Activated CD4-positive, alpha-beta memory T cell treated with anti-CD3 and anti-CD28 coated beads, Interleukin-2, amount 10 ng/mL, durations not matched to agents 7 days and 5 days (primary cell): Measurements from ENCODE around the gene KMT5C. TPM values are rescaled to one million over a fixed set of nuclear protein-coding genes. Genes with fewer than 3 reads are reported as not detected.

ENCODE experiments used
- CTCF ChIA-PET: fragments of 350-600 bp; sonication (Branson Sonifier 250); formaldehyde crosslinking; loops from one replicate; lab custom pipeline; 2021; ENCODE audit warnings: antibody characterized with exemption, inconsistent platforms; lab: Charles Lee
- POLR2A ChIA-PET: fragments of 350-600 bp; sonication (Branson Sonifier 250); formaldehyde crosslinking; loops from one replicate; lab custom pipeline; 2021; ENCODE audit warnings: antibody characterized with exemption; lab: Charles Lee
- DNase-seq: peaks from one replicate; pipeline ENCODE4 v3.0.0-alpha.2; 2020
- H3K27ac Mint-ChIP-seq: one replicate; pipeline ENCODE4 v1.8.0; 2021; ENCODE audit warnings: mild to moderate bottlenecking, mixed read lengths
- H3K27me3 Mint-ChIP-seq: one replicate; pipeline ENCODE4 v1.8.0; 2021; ENCODE audit warnings: mixed read lengths
- H3K36me3 Mint-ChIP-seq: one replicate; pipeline ENCODE4 v1.8.0; 2021; ENCODE audit warnings: low read depth, mixed read lengths
- H3K4me1 Mint-ChIP-seq: one replicate; pipeline ENCODE4 v1.8.0; 2021; ENCODE audit warnings: mixed read lengths
- H3K4me3 Mint-ChIP-seq: one replicate; pipeline ENCODE4 v1.8.0; 2021; ENCODE audit warnings: mild to moderate bottlenecking, mixed read lengths
- H3K9me3 Mint-ChIP-seq: one replicate; pipeline ENCODE4 v1.8.0; 2021; ENCODE audit warnings: mixed read lengths
- total RNA-seq, 2 experiments: library from RNA; stranded (reverse); gene quantifications; one replicate each; pipeline ENCODE4 v1.2.3, GENCODE V29; 2021

The KMT5C gene
- total RNA-seq, 2 experiments from 2014 or later, result 27.2 to 28.9 TPM

DNA sequence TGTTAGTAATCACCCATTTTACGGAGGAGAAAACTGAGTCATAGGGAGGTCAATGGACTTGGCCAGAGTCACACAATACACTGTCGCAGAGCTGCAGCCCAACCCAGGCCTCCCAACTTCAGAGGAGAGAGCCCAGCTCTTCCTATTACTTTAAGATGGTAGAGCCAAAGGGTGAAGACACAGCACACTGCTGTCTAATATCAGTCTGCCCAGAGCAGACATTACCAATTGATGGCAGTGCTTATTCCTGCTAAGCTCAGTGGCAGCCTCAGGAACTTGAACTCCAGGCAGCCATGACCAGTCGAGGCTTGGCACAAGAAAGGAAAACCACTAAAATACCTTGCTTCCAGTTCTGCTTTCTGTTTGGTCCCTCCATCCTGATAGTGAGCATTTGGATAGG is 33.0 kb upstream of the KMT5C start:
- Mint-ChIP-seq H3K4me1 (peaks cover 8% of the 10 kb centered on the region), H3K36me3 (no peaks in the 10 kb centered on the region), H3K27ac (no peak overlapping the region), H3K27me3 (no peaks in the 10 kb centered on the region), H3K4me3 (no peak overlapping the region), H3K9me3 (no peaks in the 10 kb centered on the region)
- POLR2A ChIA-PET, result no interaction called here
- DNase-seq, result no peak
- CTCF ChIA-PET, result interaction anchor here (1.0 to 1.1 kb wide), 2 partner anchors 49 to 197 kb away, joined by 3 read pairs; no protein-coding TSS in a partner anchor

DNA sequence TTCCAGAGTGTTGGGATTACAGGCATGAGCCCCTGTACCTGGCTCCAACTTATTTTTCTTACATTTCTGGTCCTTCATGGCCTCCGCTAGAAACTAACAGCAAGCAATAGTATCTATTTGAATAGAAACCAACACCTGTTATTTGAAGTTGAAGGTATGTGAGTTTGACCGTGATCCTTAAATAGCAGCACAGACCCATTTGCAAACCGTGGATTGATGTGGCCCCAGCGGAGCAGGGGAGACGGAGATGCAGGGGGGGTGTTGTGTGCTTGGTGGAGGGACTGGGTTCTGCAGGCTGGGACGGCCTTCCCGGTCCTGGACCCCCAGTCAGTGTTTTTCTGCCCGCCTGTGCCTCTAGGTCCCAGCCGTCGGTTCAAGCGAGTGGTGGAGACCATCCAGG is 31.4 kb upstream of the KMT5C start:
- Mint-ChIP-seq H3K36me3 (no peaks in the 10 kb centered on the region), H3K4me3 (no peak overlapping the region), H3K27ac (no peak overlapping the region), H3K9me3 (no peaks in the 10 kb centered on the region), H3K4me1 (peaks cover 4% of the 10 kb centered on the region), H3K27me3 (no peaks in the 10 kb centered on the region)
- CTCF ChIA-PET, result no interaction called here
- POLR2A ChIA-PET, result interaction anchor here (1.0 kb wide), 1 partner anchor 99 kb away, joined by 3 read pairs; the partner anchor contains the start of gene UBE2S
- DNase-seq, result no peak

DNA sequence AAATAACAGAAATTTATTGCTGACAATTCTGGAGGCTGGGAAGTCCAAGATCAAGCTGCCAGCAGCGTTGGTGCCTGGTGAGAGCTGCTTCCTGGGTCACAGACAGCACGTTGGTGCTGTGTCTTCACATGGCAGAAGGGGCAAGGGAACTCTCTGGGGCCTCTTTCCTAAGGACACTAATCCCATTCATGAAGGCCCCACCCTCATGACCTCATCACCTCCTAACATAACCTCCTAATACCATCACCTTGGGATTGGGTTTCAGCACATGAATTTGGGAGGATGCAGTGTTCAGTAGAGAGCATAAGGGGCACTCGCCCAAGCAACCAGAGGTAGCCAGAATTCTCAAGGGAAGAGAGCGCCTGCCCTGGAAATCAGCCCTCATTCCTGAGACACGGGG is 30.2 kb upstream of the KMT5C start:
- Mint-ChIP-seq H3K27ac (no peak overlapping the region), H3K36me3 (no peaks in the 10 kb centered on the region), H3K27me3 (no peaks in the 10 kb centered on the region), H3K9me3 (no peaks in the 10 kb centered on the region), H3K4me1 (peaks cover 4% of the 10 kb centered on the region), H3K4me3 (no peak overlapping the region)
- POLR2A ChIA-PET, result no interaction called here
- CTCF ChIA-PET, result no interaction called here
- no peak for DNase-seq

DNA sequence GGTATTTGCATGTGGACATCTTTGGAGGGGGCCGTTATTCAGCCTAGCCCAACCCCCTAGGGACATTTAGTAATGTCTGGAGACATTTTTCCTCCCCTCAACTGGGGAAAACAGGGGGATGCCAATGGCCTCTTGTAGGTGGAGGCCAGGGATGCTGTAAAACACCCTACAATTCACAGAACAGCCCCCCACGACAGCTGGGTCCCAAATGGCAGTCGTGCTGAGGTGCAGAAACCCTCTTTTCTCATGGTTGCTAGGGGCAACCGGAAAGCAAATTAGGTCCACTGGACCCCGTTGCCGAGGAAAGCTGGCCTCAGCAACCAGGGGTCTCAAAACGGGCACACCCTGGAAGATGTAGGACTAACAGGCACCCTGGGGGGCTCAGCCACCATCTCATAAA is 29.2 kb upstream of the KMT5C start:
- ChIA-PET POLR2A (interaction anchor here (1.5 kb wide), 1 partner anchor 97 kb away, joined by 3 read pairs; no protein-coding TSS in a partner anchor), CTCF (no interaction called here)
- no peaks in the 10 kb centered on the region for H3K27me3 Mint-ChIP-seq
- H3K4me1 Mint-ChIP-seq, result peaks cover 1% of the 10 kb centered on the region
- no peaks in the 10 kb centered on the region for H3K36me3 Mint-ChIP-seq
- no peaks in the 10 kb centered on the region for H3K9me3 Mint-ChIP-seq
- no peak for DNase-seq
- no peak overlapping the region for H3K4me3 Mint-ChIP-seq
- H3K27ac Mint-ChIP-seq, result no peak overlapping the region

DNA sequence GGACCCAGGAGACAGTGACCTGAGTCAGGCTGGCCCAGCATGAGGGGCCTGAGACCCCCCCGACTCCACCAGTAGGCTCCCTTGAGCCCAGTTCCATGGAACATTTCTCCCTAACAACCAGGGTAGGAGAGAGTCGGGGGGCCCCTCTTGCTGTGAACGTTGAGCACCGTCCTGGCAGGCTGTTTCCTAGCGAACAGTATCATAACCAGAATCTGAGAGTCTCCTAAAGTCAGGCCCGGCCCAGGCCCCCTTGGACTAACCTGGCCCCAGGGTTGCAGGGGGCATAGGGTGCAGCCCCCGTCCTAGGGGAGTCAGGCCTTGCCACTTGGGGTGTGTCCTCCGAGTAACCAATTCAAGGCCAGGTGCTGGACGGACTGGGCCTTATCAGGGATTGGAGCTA is 28.3 kb upstream of the KMT5C start:
- DNase-seq, result no peak
- ChIA-PET CTCF (interaction anchor here (2.7 kb wide), 1 partner anchor 10 kb away, joined by 12 read pairs; no protein-coding TSS in a partner anchor), POLR2A (interaction anchor here (1.5 kb wide), 1 partner anchor 96 kb away, joined by 3 read pairs; no protein-coding TSS in a partner anchor)
- no peaks in the 10 kb centered on the region for H3K9me3 Mint-ChIP-seq
- H3K4me3 Mint-ChIP-seq, result no peak overlapping the region
- H3K27ac Mint-ChIP-seq, result no peak overlapping the region
- no peaks in the 10 kb centered on the region for H3K4me1 Mint-ChIP-seq
- H3K36me3 Mint-ChIP-seq, result no peaks in the 10 kb centered on the region
- no peaks in the 10 kb centered on the region for H3K27me3 Mint-ChIP-seq

DNA sequence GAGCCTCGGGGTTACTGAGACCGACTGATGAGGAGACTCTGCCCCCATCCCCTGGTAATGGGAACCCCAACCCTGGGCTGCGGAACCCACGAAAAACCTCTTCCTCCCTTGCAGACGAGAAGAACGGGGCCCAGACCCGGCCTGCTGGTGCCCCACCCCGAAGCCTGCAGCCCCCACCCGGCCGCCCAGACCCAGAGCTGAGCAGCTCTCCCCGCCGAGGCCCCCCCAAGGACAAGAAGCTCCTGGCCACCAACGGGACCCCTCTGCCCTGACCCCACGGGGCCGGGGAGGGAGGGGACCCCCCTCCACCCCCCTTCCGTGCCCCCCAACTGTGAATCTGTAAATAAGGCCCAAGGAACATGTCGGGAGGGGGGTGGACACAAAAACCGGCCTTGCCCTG is 27.9 kb upstream of the KMT5C start:
- Mint-ChIP-seq H3K4me1 (no peaks in the 10 kb centered on the region), H3K36me3 (no peaks in the 10 kb centered on the region), H3K9me3 (no peaks in the 10 kb centered on the region), H3K27ac (no peak overlapping the region), H3K4me3 (no peak overlapping the region), H3K27me3 (no peaks in the 10 kb centered on the region)
- POLR2A ChIA-PET, result interaction anchor here (1.5 kb wide), 1 partner anchor 95 kb away, joined by 3 read pairs; no protein-coding TSS in a partner anchor
- CTCF ChIA-PET, result interaction anchor here (2.7 kb wide), 1 partner anchor 10 kb away, joined by 12 read pairs; no protein-coding TSS in a partner anchor
- DNase-seq, result no peak

DNA sequence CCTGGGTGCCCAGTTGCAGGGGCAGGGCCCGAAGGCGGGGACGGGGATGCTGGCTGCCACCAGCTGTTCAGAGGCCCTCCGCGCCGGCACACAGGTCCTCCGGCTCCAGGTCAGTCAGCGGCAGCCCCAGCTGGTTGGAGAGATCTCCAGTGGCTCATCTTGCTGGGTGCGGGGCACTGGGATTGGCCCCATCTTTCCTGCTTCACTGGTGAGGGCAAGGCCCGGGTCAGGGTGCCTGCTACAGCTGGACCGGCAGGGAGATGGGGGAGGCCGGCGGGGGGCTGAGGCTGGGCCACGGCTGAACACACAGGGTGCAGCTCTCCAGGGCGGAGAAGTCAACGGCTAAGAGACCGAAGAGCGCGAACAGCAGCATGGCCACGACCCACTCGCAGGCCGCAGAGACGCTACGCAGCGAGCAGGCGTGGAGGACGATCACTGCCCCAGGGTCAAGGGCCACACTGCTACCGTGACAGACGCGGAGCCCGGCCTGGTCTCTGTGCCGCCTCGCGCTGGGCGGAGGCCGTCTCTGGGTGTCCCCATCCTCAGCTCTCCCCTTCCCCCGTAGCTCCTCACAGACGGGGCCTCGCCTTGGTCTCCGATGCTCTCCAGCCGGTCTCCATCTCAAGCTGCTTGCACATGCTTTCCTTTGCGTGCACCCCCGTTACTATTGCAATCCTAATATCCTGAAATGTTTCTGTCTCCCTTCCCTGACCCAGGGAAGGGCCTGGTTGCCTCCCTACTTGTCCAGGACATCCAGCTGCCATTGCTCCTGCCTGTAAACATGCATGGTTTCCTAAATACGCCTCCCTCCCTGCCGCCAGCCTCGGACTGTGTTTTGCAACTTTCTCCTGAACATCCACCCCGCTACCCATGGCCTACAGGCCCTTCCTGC is 26.8 kb upstream of the KMT5C start:
- H3K27me3 Mint-ChIP-seq, result no peaks in the 10 kb centered on the region
- no peaks in the 10 kb centered on the region for H3K36me3 Mint-ChIP-seq
- CTCF ChIA-PET, result interaction anchor here (0.6 to 2.7 kb wide), 3 partner anchors 11 to 164 kb away, joined by 3 to 12 read pairs (median 3); partner anchors contain the start of gene ZNF628
- no peak for DNase-seq
- POLR2A ChIA-PET, result interaction anchor here (1.1 to 1.2 kb wide), 2 partner anchors 26 to 54 kb away, joined by 4 read pairs; partner anchors contain the start of gene PPP6R1
- H3K27ac Mint-ChIP-seq, result no peak overlapping the region
- no peaks in the 10 kb centered on the region for H3K9me3 Mint-ChIP-seq
- H3K4me3 Mint-ChIP-seq, result no peak overlapping the region
- H3K4me1 Mint-ChIP-seq, result no peaks in the 10 kb centered on the region

DNA sequence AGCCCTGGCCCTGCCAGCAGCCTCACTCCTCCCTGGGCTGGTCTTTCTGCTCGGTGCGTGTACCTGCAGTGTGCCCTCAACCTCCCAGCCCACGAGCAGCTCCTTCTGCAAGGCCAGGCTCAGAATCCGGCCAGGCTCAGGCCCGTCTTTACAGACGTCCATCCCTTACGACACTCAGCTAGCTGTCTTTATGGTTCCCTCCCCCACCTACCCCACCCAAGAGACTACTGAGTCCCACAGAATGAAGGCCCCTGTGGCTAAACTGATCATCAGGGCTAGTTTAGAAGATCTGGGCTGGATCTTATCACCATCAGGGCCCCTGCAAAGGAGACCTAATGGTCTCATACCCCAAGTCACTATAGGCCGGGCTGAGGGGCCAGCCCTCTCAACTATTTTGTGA is 25.3 kb upstream of the KMT5C start:
- CTCF ChIA-PET, result no interaction called here
- DNase-seq, result no peak
- POLR2A ChIA-PET, result interaction anchor here (1.2 kb wide), 1 partner anchor 93 kb away, joined by 3 read pairs; the partner anchor contains the start of gene UBE2S
- H3K4me1 Mint-ChIP-seq, result no peaks in the 10 kb centered on the region
- H3K27me3 Mint-ChIP-seq, result no peaks in the 10 kb centered on the region
- H3K36me3 Mint-ChIP-seq, result no peaks in the 10 kb centered on the region
- no peaks in the 10 kb centered on the region for H3K9me3 Mint-ChIP-seq
- H3K27ac Mint-ChIP-seq, result no peak overlapping the region
- no peak overlapping the region for H3K4me3 Mint-ChIP-seq

DNA sequence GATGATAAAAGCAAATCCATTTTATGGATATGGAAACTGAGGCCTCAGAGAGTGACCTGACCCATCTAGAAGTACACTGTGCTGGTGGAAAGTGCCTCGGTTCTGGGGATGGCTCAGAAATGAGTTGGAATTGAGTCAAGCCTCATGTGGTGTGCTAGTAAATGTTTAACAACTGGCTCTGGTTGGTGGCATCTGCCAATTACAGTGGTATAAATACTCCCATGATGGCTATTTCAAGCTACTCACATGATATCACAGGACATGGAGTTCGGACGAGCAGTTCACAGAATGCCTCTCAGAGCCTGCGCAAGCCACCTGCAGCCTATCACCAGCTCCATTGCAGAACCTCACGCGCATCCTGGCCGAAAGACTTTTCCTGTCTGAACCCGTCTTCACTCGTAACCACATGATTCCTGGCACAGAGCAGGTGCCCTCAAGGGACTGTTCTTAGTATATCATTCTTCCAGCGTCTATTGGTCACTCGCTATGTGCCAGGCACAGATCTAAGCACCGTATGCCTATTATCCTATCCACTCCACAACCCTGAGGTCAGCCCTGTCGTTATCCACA is 23.6 kb upstream of the KMT5C start:
- Mint-ChIP-seq H3K27ac (no peak overlapping the region), H3K27me3 (no peaks in the 10 kb centered on the region), H3K4me1 (no peaks in the 10 kb centered on the region), H3K4me3 (no peak overlapping the region), H3K36me3 (no peaks in the 10 kb centered on the region), H3K9me3 (no peaks in the 10 kb centered on the region)
- CTCF ChIA-PET, result interaction anchor here (2.4 kb wide), 1 partner anchor 14 kb away, joined by 9 read pairs; no protein-coding TSS in a partner anchor
- POLR2A ChIA-PET, result no interaction called here
- DNase-seq, result no peak

DNA sequence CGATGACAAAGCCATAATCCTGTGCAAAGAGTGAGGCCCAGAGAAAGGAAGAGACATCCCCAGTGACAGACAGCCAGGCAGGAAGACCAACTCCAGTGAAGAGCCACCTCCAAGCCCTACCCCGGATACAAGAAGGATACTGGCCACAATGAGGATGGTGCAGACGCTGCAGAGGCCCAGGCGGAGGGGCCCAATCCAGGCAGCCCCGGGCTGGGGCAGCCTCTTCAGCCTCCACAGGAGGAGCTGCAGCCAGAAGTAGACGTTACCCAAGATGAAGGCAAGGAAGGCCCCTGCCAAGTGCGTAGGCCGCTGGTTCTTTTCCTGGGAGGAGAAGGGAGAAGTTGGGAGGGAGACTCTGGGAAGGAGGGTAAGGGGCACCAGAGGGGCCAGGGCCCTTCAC is 23.0 kb upstream of the KMT5C start:
- ChIA-PET CTCF (interaction anchor here (2.4 kb wide), 1 partner anchor 15 kb away, joined by 9 read pairs; no protein-coding TSS in a partner anchor), POLR2A (interaction anchor here (1.0 kb wide), 1 partner anchor 36 kb away, joined by 3 read pairs; no protein-coding TSS in a partner anchor)

DNA sequence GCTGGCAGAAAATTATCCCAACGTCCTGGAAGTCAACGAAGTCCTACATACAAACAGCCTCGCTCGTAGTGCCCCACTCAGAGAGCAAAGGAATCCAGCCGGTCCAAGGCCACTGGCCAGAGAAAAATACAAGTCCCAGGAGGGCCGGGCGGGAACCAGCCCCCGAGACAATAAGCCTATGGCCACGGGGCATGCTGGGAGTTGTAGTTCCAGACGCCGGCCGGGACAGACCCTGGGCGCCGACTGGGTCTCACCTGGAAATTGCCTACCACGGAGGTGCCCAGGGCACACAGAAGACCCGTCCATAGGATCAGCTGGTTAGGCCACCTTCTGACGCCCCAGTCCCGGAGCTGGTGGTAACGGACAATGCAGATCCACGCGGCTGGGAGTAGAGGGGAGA is 19.9 kb upstream of the KMT5C start:
- Mint-ChIP-seq H3K36me3 (no peaks in the 10 kb centered on the region), H3K27me3 (peaks cover 11% of the 10 kb centered on the region), H3K27ac (no peak overlapping the region), H3K4me3 (no peak overlapping the region), H3K9me3 (no peaks in the 10 kb centered on the region), H3K4me1 (peaks cover 11% of the 10 kb centered on the region)
- CTCF ChIA-PET, result interaction anchor here (1.3 kb wide), 1 partner anchor 18 kb away, joined by 3 read pairs; no protein-coding TSS in a partner anchor
- POLR2A ChIA-PET, result interaction anchor here (1.0 kb wide), 1 partner anchor 19 kb away, joined by 4 read pairs; the partner anchor contains the start of gene KMT5C
- no peak for DNase-seq

More for the DNA sequence above, 23.0 kb upstream of the KMT5C start:
- no peak overlapping the region for H3K27ac Mint-ChIP-seq
- DNase-seq, result no peak
- H3K36me3 Mint-ChIP-seq, result no peaks in the 10 kb centered on the region
- no peaks in the 10 kb centered on the region for H3K27me3 Mint-ChIP-seq
- peaks cover 2% of the 10 kb centered on the region for H3K4me1 Mint-ChIP-seq
- H3K4me3 Mint-ChIP-seq, result no peak overlapping the region
- no peaks in the 10 kb centered on the region for H3K9me3 Mint-ChIP-seq

DNA sequence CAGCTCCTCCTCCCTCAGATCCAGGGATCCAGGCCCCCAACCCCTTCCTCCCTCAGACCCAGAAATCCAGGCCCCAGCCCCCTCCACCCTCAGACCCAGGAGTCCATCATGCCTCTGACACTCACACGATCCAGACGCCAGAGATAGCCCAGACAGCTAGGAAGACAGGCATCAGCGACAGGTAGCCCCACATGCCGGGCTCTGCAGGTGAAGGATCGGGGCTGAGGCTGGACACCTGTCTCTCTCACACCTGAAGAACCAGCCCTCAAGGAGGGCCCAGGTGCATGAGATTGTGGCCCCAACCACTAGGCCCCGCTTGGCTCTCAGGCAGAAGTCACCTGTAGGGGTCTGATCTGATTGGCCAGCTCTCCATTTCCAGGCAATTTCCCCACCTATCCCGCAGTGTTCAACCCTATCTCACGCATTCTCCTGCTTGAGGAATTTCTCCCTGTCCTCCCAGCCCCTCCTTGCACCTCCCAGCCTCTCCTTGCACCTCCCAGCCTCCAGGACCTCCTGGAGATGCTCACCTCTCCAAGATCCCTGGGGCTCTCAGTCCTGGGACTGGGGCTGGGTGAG is 18.7 kb upstream of the KMT5C start:
- H3K36me3 Mint-ChIP-seq, result no peaks in the 10 kb centered on the region
- no peak overlapping the region for H3K4me3 Mint-ChIP-seq
- H3K9me3 Mint-ChIP-seq, result no peaks in the 10 kb centered on the region
- POLR2A ChIA-PET, result interaction anchor here (0.9 to 1.0 kb wide), 2 partner anchors 18 to 19 kb away, joined by 3 to 4 read pairs; partner anchors contain the start of gene KMT5C
- H3K27me3 Mint-ChIP-seq, result peaks cover 11% of the 10 kb centered on the region
- CTCF ChIA-PET, result interaction anchor here (1.0 to 4.5 kb wide), 4 partner anchors 11 to 29 kb away, joined by 3 to 26 read pairs (median 4); no protein-coding TSS in a partner anchor
- no peak overlapping the region for H3K27ac Mint-ChIP-seq
- peaks cover 17% of the 10 kb centered on the region for H3K4me1 Mint-ChIP-seq
- no peak for DNase-seq
